GM19328 (cell line): ENCODE data around the gene JAML.

Source experiments
- ATAC-seq: cut with Tn5 transposase; IDR thresholded peaks from one replicate; pipeline ENCODE4 v1.9.1; 2021; ENCODE audit warnings: mild to moderate bottlenecking, moderate library complexity; ENCODE audit not compliant: unreplicated experiment

The JAML gene

GRCh38 chr11:118224511-118225188 is at the start of gene JAML:
TSS of gene JAML (minus strand) at chr11:118225011. CDS start at chr11:118214866, 10,145 bp downstream.
- no peak for ATAC-seq

- no peak for ATAC-seq
Observed at GRCh38 chr11:118274186-118274585, 49.4 kb upstream of the JAML start.

- ATAC-seq, result no peak
Observed at GRCh38 chr11:118272001-118272400, 47.2 kb upstream of the JAML start.

GRCh38 chr11:118267486-118267885 is 42.7 kb upstream of the JAML start:
- no peak for ATAC-seq

- ATAC-seq, result no peak
Observed at GRCh38 chr11:118265954-118266353, 41.1 kb upstream of the JAML start.

- no peak for ATAC-seq
Observed at GRCh38 chr11:118264569-118265465, 40.0 kb upstream of the JAML start.

- no peak for ATAC-seq
Observed at GRCh38 chr11:118263695-118264568, 39.1 kb upstream of the JAML start, which contains the start of gene MPZL2. TSS of gene MPZL2 (minus strand) at chr11:118264297. CDS start at chr11:118264153, 144 bp downstream.

- no peak for ATAC-seq
Observed at GRCh38 chr11:118263112-118263511, 38.3 kb upstream of the JAML start.

GRCh38 chr11:118260353-118260752 is 35.5 kb upstream of the JAML start:
- ATAC-seq, result no peak

- no peak for ATAC-seq
Observed at GRCh38 chr11:118259138-118259537, 34.3 kb upstream of the JAML start.

- ATAC-seq, result no peak
Observed at GRCh38 chr11:118258410-118258809, 33.6 kb upstream of the JAML start.

GRCh38 chr11:118252688-118253087 is 27.9 kb upstream of the JAML start:
- no peak for ATAC-seq

GRCh38 chr11:118251858-118252652 is 27.2 kb upstream of the JAML start, which contains the start of gene MPZL3:
TSS of gene MPZL3 (minus strand) at chr11:118252365. CDS start at chr11:118252294, 71 bp downstream.
- ATAC-seq, result no peak

GRCh38 chr11:118247041-118247440 is 22.2 kb upstream of the JAML start:
- ATAC-seq, result no peak

- ATAC-seq, result no peak
Observed at GRCh38 chr11:118245936-118246562, 21.2 kb upstream of the JAML start.

GRCh38 chr11:118243993-118244762 is 19.4 kb upstream of the JAML start:
- ATAC-seq, result no peak

GRCh38 chr11:118243161-118243560 is 18.4 kb upstream of the JAML start:
- ATAC-seq, result no peak

- no peak for ATAC-seq
Observed at GRCh38 chr11:118241764-118242098, 16.9 kb upstream of the JAML start.
